Measurements from ENCODE around the gene GRAMD4.

GRAMD4 gene

DNA sequence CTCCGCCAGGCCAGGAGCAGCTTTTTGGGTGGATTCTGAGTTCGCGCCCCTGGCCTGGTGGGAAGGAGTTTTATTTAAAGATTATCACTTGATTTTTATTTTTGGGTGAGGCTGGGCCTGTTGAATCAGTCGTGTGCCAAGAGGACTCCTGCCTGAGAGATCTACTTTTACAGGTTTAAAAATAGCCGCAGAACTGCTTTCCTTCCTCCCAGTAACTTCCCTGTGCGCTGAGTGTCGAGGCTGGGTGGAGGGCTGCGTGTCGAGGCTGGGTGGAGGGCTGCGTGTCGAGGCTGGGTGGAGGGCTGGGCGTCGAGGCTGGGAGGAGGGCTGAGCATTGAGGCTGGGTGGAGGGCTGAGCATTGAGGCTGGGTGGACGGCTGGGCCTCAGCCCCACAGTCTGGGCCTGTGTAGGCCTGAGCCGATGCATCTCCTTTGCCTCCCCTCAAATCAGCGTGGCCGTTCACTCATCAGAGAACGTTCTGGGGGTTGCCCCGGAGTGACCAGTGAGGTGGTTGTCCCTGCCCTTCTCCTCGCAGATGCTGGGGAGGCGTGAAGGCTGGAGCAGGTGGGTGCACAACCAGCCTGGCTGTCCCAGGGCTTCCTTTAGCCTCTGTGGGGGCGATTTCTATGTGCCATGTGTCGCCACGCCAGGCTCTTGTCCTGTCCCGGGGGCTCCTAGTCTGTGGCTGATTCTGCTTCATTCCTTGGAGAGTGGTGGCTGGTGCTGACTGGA lies 30.1 kb downstream of the GRAMD4 start:
- no peak overlapping the region for H3K4me3 Mint-ChIP-seq

DNA sequence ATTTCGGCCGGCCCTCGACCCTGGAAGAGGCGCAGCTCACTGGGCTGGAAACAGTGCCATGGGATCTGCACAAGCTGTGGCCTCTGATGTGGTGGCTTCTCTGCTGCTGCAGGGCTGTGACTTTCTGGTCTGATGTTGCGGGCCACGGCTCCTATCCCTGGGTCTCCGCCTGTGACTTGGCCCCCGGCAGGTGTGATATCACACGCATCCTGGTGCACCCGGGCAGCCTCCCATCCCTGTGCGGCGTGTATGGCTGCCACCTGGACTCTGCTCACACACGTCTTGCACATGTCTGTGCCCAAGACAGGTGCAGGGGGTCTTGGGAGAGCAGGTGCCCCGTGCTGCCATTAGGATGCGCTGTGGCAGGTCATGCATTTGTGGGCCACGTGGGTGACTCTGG lies 31.1 kb downstream of the GRAMD4 start:
- Mint-ChIP-seq H3K4me1 (peaks cover 72% of the 10 kb centered on the region), H3K27me3 (ENCODE audit: low read depth, poor library complexity) (no peaks in the 10 kb centered on the region), H3K4me3 (no peak overlapping the region), H3K27ac (peak overlapping the region; percentile 94), H3K36me3 (ENCODE audit: low read depth) (peaks cover 14% of the 10 kb centered on the region), H3K9me3 (peaks cover 6% of the 10 kb centered on the region)
- no peak for TF ChIP-seq CTCF (IDR thresholded peaks at IDR 0.05)
- no peak for DNase-seq

More for the DNA sequence above, 30.1 kb downstream of the GRAMD4 start:
- Mint-ChIP-seq H3K27ac (peak overlapping the region; percentile 96), H3K9me3 (peaks cover 6% of the 10 kb centered on the region), H3K36me3 (ENCODE audit: low read depth) (peaks cover 14% of the 10 kb centered on the region), H3K27me3 (ENCODE audit: low read depth, poor library complexity) (no peaks in the 10 kb centered on the region), H3K4me1 (peaks cover 69% of the 10 kb centered on the region)
- no peak for DNase-seq
- no peak for TF ChIP-seq CTCF (IDR thresholded peaks at IDR 0.05)

DNA sequence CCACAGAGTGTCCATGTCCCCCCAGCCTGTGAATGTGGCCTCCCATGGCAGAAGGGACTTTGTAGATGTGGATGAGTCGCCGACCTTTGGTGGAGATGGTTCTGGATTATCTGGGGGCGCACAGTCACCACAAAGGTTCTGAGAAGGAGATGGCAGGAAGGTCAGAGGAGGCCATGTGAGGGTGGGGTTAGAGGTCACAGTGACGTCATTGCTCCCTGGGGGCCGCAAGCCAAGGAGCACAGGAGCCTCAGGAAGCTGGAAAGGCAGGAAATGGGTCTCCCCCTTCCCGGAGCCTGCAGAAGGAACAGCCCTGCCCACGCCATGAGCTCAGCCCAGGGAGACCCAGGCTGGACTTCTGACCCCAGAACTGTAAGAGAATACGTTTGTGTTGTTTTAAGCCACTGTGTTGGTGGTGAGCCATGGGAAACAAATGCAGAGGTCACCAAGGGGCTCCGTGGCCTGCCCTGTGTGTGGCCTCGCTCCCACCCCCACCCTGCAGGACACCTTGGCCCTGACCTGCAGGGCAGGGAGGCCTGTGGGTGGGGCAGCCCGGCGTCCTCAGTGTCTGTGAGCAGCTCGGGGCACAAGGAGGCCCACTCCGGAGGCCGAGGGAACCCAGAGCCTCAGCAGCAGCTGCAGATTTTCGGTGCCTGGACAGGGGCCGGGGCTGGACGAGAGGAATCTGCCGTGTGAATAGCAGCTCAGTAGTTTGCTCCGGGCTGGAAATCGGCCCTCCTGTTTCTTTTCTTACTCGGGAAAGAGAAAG lies 32.1 kb downstream of the GRAMD4 start:
- Mint-ChIP-seq H3K27me3 (ENCODE audit: low read depth, poor library complexity) (no peaks in the 10 kb centered on the region), H3K9me3 (no peaks in the 10 kb centered on the region), H3K36me3 (ENCODE audit: low read depth) (peaks cover 5% of the 10 kb centered on the region), H3K4me3 (peak overlapping the region; percentile 4), H3K4me1 (peaks cover 69% of the 10 kb centered on the region), H3K27ac (peak overlapping the region; percentile 94)
- DNase-seq: peak; percentile 64
- TF ChIP-seq CTCF (IDR thresholded peaks at IDR 0.05): no peak

DNA sequence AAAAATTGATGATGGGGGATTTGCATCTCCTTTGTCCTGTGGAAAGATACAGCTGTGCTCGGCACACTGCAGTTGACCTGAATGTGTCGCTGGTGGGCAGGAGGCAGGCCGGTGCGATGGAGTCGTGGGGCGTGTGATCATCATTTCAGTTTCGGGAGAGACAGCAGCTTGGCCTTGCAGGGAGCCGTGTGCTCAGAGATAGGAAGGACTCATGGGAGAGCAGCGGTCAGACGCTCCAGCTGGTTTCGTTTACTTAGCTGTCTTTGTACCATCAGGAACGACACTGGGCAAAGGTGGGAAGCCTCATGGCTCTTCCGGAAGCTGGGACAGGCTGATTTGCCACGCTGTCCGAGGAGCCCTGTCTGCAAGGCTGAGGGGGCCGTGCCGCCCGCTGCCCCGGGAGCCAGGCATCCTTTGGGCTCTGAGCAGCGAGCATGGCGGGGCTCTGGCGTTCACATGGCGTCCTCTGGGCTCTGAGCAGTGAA lies 32.7 kb downstream of the GRAMD4 start:
- H3K4me3 Mint-ChIP-seq: peak overlapping the region; percentile 4
- H3K36me3 Mint-ChIP-seq (ENCODE audit: low read depth): no peaks in the 10 kb centered on the region
- DNase-seq: no peak
- peaks cover 69% of the 10 kb centered on the region for H3K4me1 Mint-ChIP-seq
- peak overlapping the region; percentile 56 for H3K27ac Mint-ChIP-seq
- TF ChIP-seq CTCF (IDR thresholded peaks at IDR 0.05): no peak
- H3K27me3 Mint-ChIP-seq (ENCODE audit: low read depth, poor library complexity): no peaks in the 10 kb centered on the region
- no peaks in the 10 kb centered on the region for H3K9me3 Mint-ChIP-seq

DNA sequence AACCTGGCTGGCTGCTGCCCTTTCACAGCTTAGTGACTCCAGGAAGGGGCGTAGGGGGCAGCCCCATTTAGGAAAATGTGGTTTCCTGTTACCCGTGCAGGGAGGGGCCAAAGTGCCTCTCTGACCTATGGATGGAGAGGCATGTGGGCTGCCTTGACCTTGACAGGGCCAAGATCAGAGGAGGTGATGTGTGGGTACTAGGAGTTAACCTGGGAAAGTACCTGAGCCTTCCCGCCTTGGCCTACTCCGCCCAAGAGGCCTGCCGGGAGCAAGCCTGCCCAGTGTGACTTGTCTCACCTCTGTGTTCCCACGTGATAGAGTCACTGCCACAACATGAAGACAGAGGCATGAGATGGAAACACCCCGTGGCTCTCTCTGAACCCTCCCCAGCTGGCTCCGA lies 33.4 kb downstream of the GRAMD4 start:
- Mint-ChIP-seq H3K4me3 (no peak overlapping the region), H3K9me3 (no peaks in the 10 kb centered on the region), H3K4me1 (peaks cover 62% of the 10 kb centered on the region), H3K27me3 (ENCODE audit: low read depth, poor library complexity) (no peaks in the 10 kb centered on the region), H3K27ac (no peak overlapping the region), H3K36me3 (ENCODE audit: low read depth) (no peaks in the 10 kb centered on the region)
- DNase-seq: no peak
- no peak for TF ChIP-seq CTCF (IDR thresholded peaks at IDR 0.05)
